SHP77 (cell line): ENCODE measurements around the gene ACCSL.

ENCODE experiments used
- DNase-seq, 2 experiments: peaks; one replicate each; lab custom pipeline; 2025; lab: John Stamatoyannopoulos, UW

ACCSL gene

GRCh38 chr11:44047931-44048431 is at the start of gene ACCSL:
ACCSL (plus strand) TSS chr11:44047981; CDS start chr11:44048037, 56 bp downstream.
- no peak for DNase-seq

- no peak for DNase-seq
Measured at GRCh38 chr11:43998308-43998707, 49.5 kb upstream of the ACCSL start.

- no peak for DNase-seq
Measured at GRCh38 chr11:44000731-44001130, 47.0 kb upstream of the ACCSL start.

GRCh38 chr11:44002191-44003093 is 45.3 kb upstream of the ACCSL start:
- no peak for DNase-seq

- no peak for DNase-seq
Measured at GRCh38 chr11:44003736-44004451, 43.9 kb upstream of the ACCSL start.

- DNase-seq = no peak
Measured at GRCh38 chr11:44004452-44005062, 43.2 kb upstream of the ACCSL start.

GRCh38 chr11:44005063-44005701 is 42.6 kb upstream of the ACCSL start:
- no peak for DNase-seq

GRCh38 chr11:44005956-44006355 is 41.8 kb upstream of the ACCSL start:
- no peak for DNase-seq

GRCh38 chr11:44006917-44007361 is 40.8 kb upstream of the ACCSL start:
- no peak for DNase-seq

GRCh38 chr11:44007481-44008087 is 40.2 kb upstream of the ACCSL start:
- no peak for DNase-seq

GRCh38 chr11:44008088-44008501 is 39.7 kb upstream of the ACCSL start:
- DNase-seq = no peak

GRCh38 chr11:44008698-44009097 is 39.1 kb upstream of the ACCSL start:
- DNase-seq = no peak

- no peak for DNase-seq
Measured at GRCh38 chr11:44010789-44011251, 37.0 kb upstream of the ACCSL start.

GRCh38 chr11:44011797-44012196 is 36.0 kb upstream of the ACCSL start:
- DNase-seq = no peak

GRCh38 chr11:44014968-44015623 is 32.7 kb upstream of the ACCSL start:
- DNase-seq = no peak

- DNase-seq = no peak
Measured at GRCh38 chr11:44015624-44016007, 32.2 kb upstream of the ACCSL start.

- no peak for DNase-seq
Measured at GRCh38 chr11:44016131-44016530, 31.6 kb upstream of the ACCSL start.

- DNase-seq = no peak
Measured at GRCh38 chr11:44016546-44017442, 31.0 kb upstream of the ACCSL start.

- no peak for DNase-seq
Measured at GRCh38 chr11:44017443-44018126, 30.2 kb upstream of the ACCSL start.
